Measurements from ENCODE around the gene SPIN3. TPM values are rescaled to one million over a fixed set of nuclear protein-coding genes. Genes with fewer than 3 reads are reported as not detected.

The SPIN3 gene
- total and polyA plus RNA-seq, 10 of the 15 experiments (the other 5 are each of a cell fraction or from before 2014, with no cell fraction given), result 2.1 to 12.3 (median 9.5) TPM

- in situ Hi-C loops (cut with MboI), result no loop called here
- no peak for TF ChIP-seq BCLAF1 (IDR thresholded peaks at IDR 0.05)
- no peak for TF ChIP-seq FOXM1 (IDR thresholded peaks at IDR 0.05; ENCODE audit: low read depth, low read length)
- TF ChIP-seq CHD4 (IDR thresholded peaks at IDR 0.05), result no peak
- no peak for TF ChIP-seq ELK1 (IDR thresholded peaks at IDR 0.05; ENCODE audit: low read depth, low read length)
- TF ChIP-seq CREM (IDR thresholded peaks at IDR 0.05; ENCODE audit: low read depth), result no peak
- TF ChIP-seq SREBF1 (IDR thresholded peaks at IDR 0.05; ENCODE audit: low read length), result no peak
- TF ChIP-seq, protein P1, sequence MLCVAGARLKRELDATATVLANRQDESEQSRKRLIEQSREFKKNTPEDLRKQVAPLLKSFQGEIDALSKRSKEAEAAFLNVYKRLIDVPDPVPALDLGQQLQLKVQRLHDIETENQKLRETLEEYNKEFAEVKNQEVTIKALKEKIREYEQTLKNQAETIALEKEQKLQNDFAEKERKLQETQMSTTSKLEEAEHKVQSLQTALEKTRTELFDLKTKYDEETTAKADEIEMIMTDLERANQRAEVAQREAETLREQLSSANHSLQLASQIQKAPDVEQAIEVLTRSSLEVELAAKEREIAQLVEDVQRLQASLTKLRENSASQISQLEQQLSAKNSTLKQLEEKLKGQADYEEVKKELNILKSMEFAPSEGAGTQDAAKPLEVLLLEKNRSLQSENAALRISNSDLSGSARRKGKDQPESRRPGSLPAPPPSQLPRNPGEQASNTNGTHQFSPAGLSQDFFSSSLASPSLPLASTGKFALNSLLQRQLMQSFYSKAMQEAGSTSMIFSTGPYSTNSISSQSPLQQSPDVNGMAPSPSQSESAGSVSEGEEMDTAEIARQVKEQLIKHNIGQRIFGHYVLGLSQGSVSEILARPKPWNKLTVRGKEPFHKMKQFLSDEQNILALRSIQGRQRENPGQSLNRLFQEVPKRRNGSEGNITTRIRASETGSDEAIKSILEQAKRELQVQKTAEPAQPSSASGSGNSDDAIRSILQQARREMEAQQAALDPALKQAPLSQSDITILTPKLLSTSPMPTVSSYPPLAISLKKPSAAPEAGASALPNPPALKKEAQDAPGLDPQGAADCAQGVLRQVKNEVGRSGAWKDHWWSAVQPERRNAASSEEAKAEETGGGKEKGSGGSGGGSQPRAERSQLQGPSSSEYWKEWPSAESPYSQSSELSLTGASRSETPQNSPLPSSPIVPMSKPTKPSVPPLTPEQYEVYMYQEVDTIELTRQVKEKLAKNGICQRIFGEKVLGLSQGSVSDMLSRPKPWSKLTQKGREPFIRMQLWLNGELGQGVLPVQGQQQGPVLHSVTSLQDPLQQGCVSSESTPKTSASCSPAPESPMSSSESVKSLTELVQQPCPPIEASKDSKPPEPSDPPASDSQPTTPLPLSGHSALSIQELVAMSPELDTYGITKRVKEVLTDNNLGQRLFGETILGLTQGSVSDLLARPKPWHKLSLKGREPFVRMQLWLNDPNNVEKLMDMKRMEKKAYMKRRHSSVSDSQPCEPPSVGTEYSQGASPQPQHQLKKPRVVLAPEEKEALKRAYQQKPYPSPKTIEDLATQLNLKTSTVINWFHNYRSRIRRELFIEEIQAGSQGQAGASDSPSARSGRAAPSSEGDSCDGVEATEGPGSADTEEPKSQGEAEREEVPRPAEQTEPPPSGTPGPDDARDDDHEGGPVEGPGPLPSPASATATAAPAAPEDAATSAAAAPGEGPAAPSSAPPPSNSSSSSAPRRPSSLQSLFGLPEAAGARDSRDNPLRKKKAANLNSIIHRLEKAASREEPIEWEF (IDR thresholded peaks at IDR 0.05; ENCODE audit: insufficient replicate concordance, low read depth, low read length), result no peak
- TF ChIP-seq EGR1 (IDR thresholded peaks at IDR 0.05; ENCODE audit: borderline replicate concordance in 1 of 2, low read depth in 2 of 2, low read length in 2 of 2), result no peak
- TF ChIP-seq, protein P2, sequence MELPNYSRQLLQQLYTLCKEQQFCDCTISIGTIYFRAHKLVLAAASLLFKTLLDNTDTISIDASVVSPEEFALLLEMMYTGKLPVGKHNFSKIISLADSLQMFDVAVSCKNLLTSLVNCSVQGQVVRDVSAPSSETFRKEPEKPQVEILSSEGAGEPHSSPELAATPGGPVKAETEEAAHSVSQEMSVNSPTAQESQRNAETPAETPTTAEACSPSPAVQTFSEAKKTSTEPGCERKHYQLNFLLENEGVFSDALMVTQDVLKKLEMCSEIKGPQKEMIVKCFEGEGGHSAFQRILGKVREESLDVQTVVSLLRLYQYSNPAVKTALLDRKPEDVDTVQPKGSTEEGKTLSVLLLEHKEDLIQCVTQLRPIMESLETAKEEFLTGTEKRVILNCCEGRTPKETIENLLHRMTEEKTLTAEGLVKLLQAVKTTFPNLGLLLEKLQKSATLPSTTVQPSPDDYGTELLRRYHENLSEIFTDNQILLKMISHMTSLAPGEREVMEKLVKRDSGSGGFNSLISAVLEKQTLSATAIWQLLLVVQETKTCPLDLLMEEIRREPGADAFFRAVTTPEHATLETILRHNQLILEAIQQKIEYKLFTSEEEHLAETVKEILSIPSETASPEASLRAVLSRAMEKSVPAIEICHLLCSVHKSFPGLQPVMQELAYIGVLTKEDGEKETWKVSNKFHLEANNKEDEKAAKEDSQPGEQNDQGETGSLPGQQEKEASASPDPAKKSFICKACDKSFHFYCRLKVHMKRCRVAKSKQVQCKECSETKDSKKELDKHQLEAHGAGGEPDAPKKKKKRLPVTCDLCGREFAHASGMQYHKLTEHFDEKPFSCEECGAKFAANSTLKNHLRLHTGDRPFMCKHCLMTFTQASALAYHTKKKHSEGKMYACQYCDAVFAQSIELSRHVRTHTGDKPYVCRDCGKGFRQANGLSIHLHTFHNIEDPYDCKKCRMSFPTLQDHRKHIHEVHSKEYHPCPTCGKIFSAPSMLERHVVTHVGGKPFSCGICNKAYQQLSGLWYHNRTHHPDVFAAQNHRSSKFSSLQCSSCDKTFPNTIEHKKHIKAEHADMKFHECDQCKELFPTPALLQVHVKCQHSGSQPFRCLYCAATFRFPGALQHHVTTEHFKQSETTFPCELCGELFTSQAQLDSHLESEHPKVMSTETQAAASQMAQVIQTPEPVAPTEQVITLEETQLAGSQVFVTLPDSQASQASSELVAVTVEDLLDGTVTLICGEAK (IDR thresholded peaks at IDR 0.05; ENCODE audit: borderline replicate concordance), result no peak
- TF ChIP-seq STAT1 (conservative IDR thresholded peaks at IDR 0.05), result no peak
These were observed 32.0 kb downstream of the SPIN3 start for GRCh38 chrX:56963377-56963776.

More at GRCh38 chrX:56963377-56963776, 32.0 kb downstream of the SPIN3 start:
- Histone ChIP-seq H3K9ac (ENCODE audit: control insufficient read depth, insufficient read depth, low read length) (no peak overlapping the region), H3K27ac (ENCODE audit: control insufficient read depth, insufficient read depth) (no peak overlapping the region), H3K27me3 (replicated peaks in 1 of 2; ENCODE audit: control insufficient read depth in 2 of 2, insufficient read depth in 2 of 2, low read length in 1 of 2) (no peaks in the 10 kb centered on the region), H3K4me3 (no peak overlapping the region), H3K4me2 (ENCODE audit: control insufficient read depth, insufficient read depth) (no peak overlapping the region), H3K9me3 (replicated peaks; ENCODE audit: control insufficient read depth, insufficient read depth, low read length) (no peaks in the 10 kb centered on the region), H4K20me1 (ENCODE audit: control insufficient read depth, insufficient read depth) (no peaks in the 10 kb centered on the region), H3K4me1 (ENCODE audit: control insufficient read depth, insufficient read depth, low read length) (no peaks in the 10 kb centered on the region), H2AFZ (ENCODE audit: control insufficient read depth, low read depth, low read length) (no peak overlapping the region), H3K79me2 (ENCODE audit: control insufficient read depth, insufficient read depth, low read length) (no peaks in the 10 kb centered on the region), H3K36me3 (ENCODE audit: control insufficient read depth in 2 of 2, insufficient read depth in 2 of 2, low read length in 1 of 2) (no peaks in the 10 kb centered on the region)
- ChIA-PET CTCF (interaction anchor here (0.6 kb wide), 1 partner anchor 175 kb away, joined by 4 read pairs; no protein-coding TSS in a partner anchor), POLR2A (no interaction called here), RAD21 (ENCODE audit: unreplicated experiment) (interaction anchor here (0.6 kb wide), 1 partner anchor 58 kb away, joined by 3 read pairs; no protein-coding TSS in a partner anchor), SMC1A (ENCODE audit: uncharacterized antibody, unreplicated experiment) (no interaction called here)
- WGBS (ENCODE audit: insufficient coverage, insufficient replicate concordance, low lambda C conversion rate, missing lambda C conversion rate), result 0% methylated on average over 1 of the region's 1 CpG
- DNase-seq (ENCODE audit: low read depth, low spot score) (no peak), ATAC-seq (no peak), FAIRE-seq (no peak)
- no TSS peak for BruUV-seq (replicated peaks)
- intact Hi-C loops (cut with micrococcal nuclease; ENCODE audit: unreplicated experiment), result no loop called here

Data from GM12878 (cell line).